ENCODE measurements around the gene OR2V2.
"Not testable (repeated sequence)": the region's sequence is repeated elsewhere in the genome, so short reads cannot be mapped to it uniquely, and the experiment has no call there.

The OR2V2 gene

GRCh38 chr5:181119105-181119504 is 28.3 kb upstream of the OR2V2 start:
- peaks cover 29% of the 10 kb centered on the region for H3K27me3 ChIP-seq (ENCODE audit: insufficient read depth, low read length)
- no peaks in the 10 kb centered on the region for H3K4me1 ChIP-seq (ENCODE audit: insufficient read depth, low read length)
- WGBS, result 78% methylated on average over 8 of the region's 8 CpGs

GRCh38 chr5:181120306-181120705 is 27.1 kb upstream of the OR2V2 start:
- Histone ChIP-seq H3K9ac (ENCODE audit: low read depth, low read length) (no peak overlapping the region), H3K36me3 (ENCODE audit: insufficient read depth, low read length) (no peaks in the 10 kb centered on the region), H3K4me3 (ENCODE audit: low read length) (no peak overlapping the region), H3K27me3 (ENCODE audit: insufficient read depth, low read length) (peaks cover 17% of the 10 kb centered on the region), H3K9me3 (ENCODE audit: insufficient read depth, low read depth, low read length) (peaks cover 6% of the 10 kb centered on the region; the same call in 1 of the 2 replicates), H3K27ac (ENCODE audit: low read depth, low read length) (no peak overlapping the region), H3K4me1 (ENCODE audit: insufficient read depth, low read length) (no peaks in the 10 kb centered on the region)
- WGBS, result 89% methylated on average over 4 of the region's 4 CpGs

More at GRCh38 chr5:181119105-181119504, 28.3 kb upstream of the OR2V2 start:
- Histone ChIP-seq H3K9ac (ENCODE audit: low read depth, low read length) (no peak overlapping the region), H3K36me3 (ENCODE audit: insufficient read depth, low read length) (no peaks in the 10 kb centered on the region), H3K27ac (ENCODE audit: low read depth, low read length) (no peak overlapping the region), H3K9me3 (ENCODE audit: insufficient read depth, low read depth, low read length) (0 out of 2 replicates have a peak, but pooled peaks cover 3% of the 10 kb centered on the region), H3K4me3 (ENCODE audit: low read length) (no peak overlapping the region)

- Histone ChIP-seq H3K27me3 (ENCODE audit: insufficient read depth, low read length) (peaks cover 13% of the 10 kb centered on the region), H3K27ac (ENCODE audit: low read depth, low read length) (no peak overlapping the region), H3K4me3 (ENCODE audit: low read length) (no peak overlapping the region), H3K4me1 (ENCODE audit: insufficient read depth, low read length) (no peaks in the 10 kb centered on the region), H3K36me3 (ENCODE audit: insufficient read depth, low read length) (no peaks in the 10 kb centered on the region), H3K9me3 (ENCODE audit: insufficient read depth, low read depth, low read length) (peaks cover 6% of the 10 kb centered on the region; the same call in 1 of the 2 replicates), H3K9ac (ENCODE audit: low read depth, low read length) (no peak overlapping the region)
- 75% methylated on average over 5 of the region's 5 CpGs for WGBS
These were observed 26.6 kb upstream of the OR2V2 start for GRCh38 chr5:181120761-181121160.

GRCh38 chr5:181121675-181122561 is 25.5 kb upstream of the OR2V2 start:
- H3K4me1 ChIP-seq (ENCODE audit: insufficient read depth, low read length), result no peaks in the 10 kb centered on the region
- no peak overlapping the region for H3K4me3 ChIP-seq (ENCODE audit: low read length)
- no peaks in the 10 kb centered on the region for H3K36me3 ChIP-seq (ENCODE audit: insufficient read depth, low read length)
- peaks cover 8% of the 10 kb centered on the region; the same call in 1 of the 2 replicates for H3K9me3 ChIP-seq (ENCODE audit: insufficient read depth, low read depth, low read length)
- no peak overlapping the region for H3K27ac ChIP-seq (ENCODE audit: low read depth, low read length)
- WGBS, result 81% methylated on average over 27 of the region's 28 CpGs
- H3K9ac ChIP-seq (ENCODE audit: low read depth, low read length), result no peak overlapping the region
- peaks cover 3% of the 10 kb centered on the region; the same call in 1 of the 2 replicates for H3K27me3 ChIP-seq (ENCODE audit: insufficient read depth, low read length)

GRCh38 chr5:181124526-181124925 is 22.9 kb upstream of the OR2V2 start:
- H3K4me1 ChIP-seq (ENCODE audit: insufficient read depth, low read length), result no peaks in the 10 kb centered on the region
- peaks cover 12% of the 10 kb centered on the region; the same call in 1 of the 2 replicates for H3K9me3 ChIP-seq (ENCODE audit: insufficient read depth, low read depth, low read length)
- H3K9ac ChIP-seq (ENCODE audit: low read depth, low read length), result no peak overlapping the region
- WGBS, result 68% methylated on average over 3 of the region's 3 CpGs
- H3K4me3 ChIP-seq (ENCODE audit: low read length), result no peak overlapping the region
- H3K36me3 ChIP-seq (ENCODE audit: insufficient read depth, low read length), result no peaks in the 10 kb centered on the region
- H3K27ac ChIP-seq (ENCODE audit: low read depth, low read length), result no peak overlapping the region
- no peaks in the 10 kb centered on the region for H3K27me3 ChIP-seq (ENCODE audit: insufficient read depth, low read length)

- H3K9me3 ChIP-seq (ENCODE audit: insufficient read depth, low read depth, low read length), result peaks cover 12% of the 10 kb centered on the region; the same call in 1 of the 2 replicates
- WGBS, result 87% methylated on average over 18 of the region's 18 CpGs
- H3K4me3 ChIP-seq (ENCODE audit: low read length), result no peak overlapping the region
- no peaks in the 10 kb centered on the region for H3K4me1 ChIP-seq (ENCODE audit: insufficient read depth, low read length)
- H3K27me3 ChIP-seq (ENCODE audit: insufficient read depth, low read length), result no peaks in the 10 kb centered on the region
- no peak overlapping the region for H3K27ac ChIP-seq (ENCODE audit: low read depth, low read length)
- H3K9ac ChIP-seq (ENCODE audit: low read depth, low read length), result no peak overlapping the region
- no peaks in the 10 kb centered on the region for H3K36me3 ChIP-seq (ENCODE audit: insufficient read depth, low read length)
These were observed 20.5 kb upstream of the OR2V2 start for GRCh38 chr5:181126841-181127240.

- no peaks in the 10 kb centered on the region for H3K27me3 ChIP-seq (ENCODE audit: insufficient read depth, low read length)
- 80% methylated on average over 9 of the region's 10 CpGs for WGBS
- no peaks in the 10 kb centered on the region for H3K4me1 ChIP-seq (ENCODE audit: insufficient read depth, low read length)
These were observed 19.9 kb upstream of the OR2V2 start for GRCh38 chr5:181127456-181127855.

GRCh38 chr5:181127907-181128626 is 19.3 kb upstream of the OR2V2 start:
- H3K9me3 ChIP-seq (ENCODE audit: insufficient read depth, low read depth, low read length), result peaks cover 15% of the 10 kb centered on the region; the same call in 1 of the 2 replicates
- no peaks in the 10 kb centered on the region for H3K36me3 ChIP-seq (ENCODE audit: insufficient read depth, low read length)
- WGBS, result 74% methylated on average over 15 of the region's 15 CpGs
- H3K4me3 ChIP-seq (ENCODE audit: low read length), result no peak overlapping the region
- H3K27me3 ChIP-seq (ENCODE audit: insufficient read depth, low read length), result no peaks in the 10 kb centered on the region
- H3K4me1 ChIP-seq (ENCODE audit: insufficient read depth, low read length), result no peaks in the 10 kb centered on the region
- no peak overlapping the region for H3K27ac ChIP-seq (ENCODE audit: low read depth, low read length)
- H3K9ac ChIP-seq (ENCODE audit: low read depth, low read length), result no peak overlapping the region

More at GRCh38 chr5:181127456-181127855, 19.9 kb upstream of the OR2V2 start:
- peaks cover 12% of the 10 kb centered on the region; the same call in 1 of the 2 replicates for H3K9me3 ChIP-seq (ENCODE audit: insufficient read depth, low read depth, low read length)
- no peak overlapping the region for H3K4me3 ChIP-seq (ENCODE audit: low read length)
- H3K9ac ChIP-seq (ENCODE audit: low read depth, low read length), result no peak overlapping the region
- H3K27ac ChIP-seq (ENCODE audit: low read depth, low read length), result no peak overlapping the region
- no peaks in the 10 kb centered on the region for H3K36me3 ChIP-seq (ENCODE audit: insufficient read depth, low read length)

- Histone ChIP-seq H3K36me3 (ENCODE audit: insufficient read depth, low read length) (no peaks in the 10 kb centered on the region), H3K4me1 (ENCODE audit: insufficient read depth, low read length) (no peaks in the 10 kb centered on the region), H3K27me3 (ENCODE audit: insufficient read depth, low read length) (no peaks in the 10 kb centered on the region), H3K4me3 (ENCODE audit: low read length) (no peak overlapping the region), H3K9me3 (ENCODE audit: insufficient read depth, low read depth, low read length) (peaks cover 12% of the 10 kb centered on the region; the same call in 1 of the 2 replicates), H3K27ac (ENCODE audit: low read depth, low read length) (no peak overlapping the region), H3K9ac (ENCODE audit: low read depth, low read length) (no peak overlapping the region)
- WGBS, result 69% methylated on average over 6 of the region's 7 CpGs
These were observed 17.8 kb upstream of the OR2V2 start for GRCh38 chr5:181129601-181130000.

- not testable (repeated sequence) for H3K9ac ChIP-seq (ENCODE audit: low read depth, low read length); H3K36me3 ChIP-seq (ENCODE audit: insufficient read depth, low read length); H3K4me3 ChIP-seq (ENCODE audit: low read length); H3K4me1 ChIP-seq (ENCODE audit: insufficient read depth, low read length); H3K27ac ChIP-seq (ENCODE audit: low read depth, low read length); H3K27me3 ChIP-seq (ENCODE audit: insufficient read depth, low read length)
- H3K9me3 ChIP-seq (ENCODE audit: insufficient read depth, low read depth, low read length), result peaks cover 12% of the 10 kb centered on the region; the same call in 1 of the 2 replicates
- 74% methylated on average over 9 of the region's 9 CpGs for WGBS
These were observed 17.3 kb upstream of the OR2V2 start for GRCh38 chr5:181130081-181130480.

Data from HUES64 (cell line).